ENCODE data around the gene MAPK12.

GRCh38 chr22:50229370-50229769 is 32.1 kb downstream of the MAPK12 start:
- TF ChIP-seq CEBPB (IDR thresholded peaks at IDR 0.05; ENCODE audit: low read depth, low read length) (no peak), MAX (IDR thresholded peaks at IDR 0.05) (no peak), JUND (IDR thresholded peaks at IDR 0.05; ENCODE audit: low read length) (no peak), RNF2 (IDR thresholded peaks at IDR 0.05; ENCODE audit: borderline replicate concordance, low read depth, low read length, missing control alignments, poor library complexity, severe bottlenecking) (no peak)

Measured in H1 (cell line).